GM12878 (cell line): ENCODE results near the gene CIAPIN1. TPM values are rescaled to one million over a fixed set of nuclear protein-coding genes. Genes with fewer than 3 reads are reported as not detected.

Experiments
- ATAC-seq: fragments of 200-7000 bp; cut with Tn5 transposase; 3 replicates; pipeline ENCODE4 v1.9.1; 2020; ENCODE audit warnings: mild to moderate bottlenecking, moderate library complexity
- BruUV-seq: library from RNA; stranded (reverse); fragments of 400-500 nt; replicated peaks from 2 replicates; lab custom pipeline; 2021; lab: Mats Ljungman, UMichigan
- CTCF ChIA-PET: fragments of 300-600 bp; sonication (Branson Sonifier 250); formaldehyde crosslinking; extraction: SDS; loops from one replicate; lab custom pipeline; 2021; ENCODE audit warnings: inconsistent platforms; lab: Yijun Ruan, JAX
- POLR2A ChIA-PET: fragments of 350-600 bp; formaldehyde crosslinking; extraction: SDS; loops from one replicate; lab custom pipeline; 2021; ENCODE audit warnings: inconsistent platforms; lab: Charles Lee
- RAD21 ChIA-PET: fragments of 300-600 bp; sonication (Branson Sonifier 250); formaldehyde crosslinking; loops from one replicate; lab custom pipeline; 2023; ENCODE audit warnings: antibody characterized with exemption; ENCODE audit not compliant: unreplicated experiment; lab: Charles Lee
- SMC1A ChIA-PET: fragments of 300-600 bp; sonication (Branson Sonifier 250); formaldehyde crosslinking; loops from one replicate; lab custom pipeline; 2023; ENCODE audit not compliant: unreplicated experiment, uncharacterized antibody; lab: Charles Lee
- DNase-seq: peaks from one replicate; pipeline ENCODE4 v3.0.0-alpha.2; 2011; ENCODE audit warnings: low read depth, low spot score
- FAIRE-seq: peaks from 3 replicates; lab custom pipeline; 2011; peaks lifted over from hg19 to GRCh38; lab: Jason Lieb, UNC
- H2AFZ ChIP-seq: 2 replicates; pipeline ENCODE4 v1.6.0; 2011; ENCODE audit warnings: low read depth, low read length, control low read depth; ENCODE audit not compliant: control insufficient read depth
- H3K27ac ChIP-seq: 2 replicates; pipeline ENCODE4 v1.5.1; 2011; ENCODE audit warnings: control low read depth; ENCODE audit not compliant: control insufficient read depth, insufficient read depth
- H3K27me3 ChIP-seq, 2 experiments: replicated peaks in 1 of 2; 2 replicates each; pipeline versions ENCODE4 v1.6.0 to v1.6.1; 2011; ENCODE audit warnings: low read length in 1 of 2; ENCODE audit not compliant: control insufficient read depth in 2 of 2, insufficient read depth in 2 of 2
- H3K36me3 ChIP-seq, 2 experiments: 2 replicates each; pipeline ENCODE4 v1.5.1; 2011; ENCODE audit warnings: low read length in 1 of 2; ENCODE audit not compliant: control insufficient read depth in 2 of 2, insufficient read depth in 2 of 2
- H3K4me1 ChIP-seq: 2 replicates; pipeline ENCODE4 v1.6.1; 2011; ENCODE audit warnings: mild to moderate bottlenecking, low read length, moderate library complexity, mixed read lengths; ENCODE audit not compliant: control insufficient read depth, insufficient read depth
- H3K4me2 ChIP-seq: 2 replicates; pipeline ENCODE4 v1.6.0; 2011; ENCODE audit warnings: control low read depth; ENCODE audit not compliant: control insufficient read depth, insufficient read depth
- H3K4me3 ChIP-seq: fragments of 200-600 bp; sonication (generic); 2 replicates; pipeline ENCODE4 v1.5.1; 2016
- H3K79me2 ChIP-seq: 2 replicates; pipeline ENCODE4 v1.6.0; 2011; ENCODE audit warnings: low read length; ENCODE audit not compliant: control insufficient read depth, insufficient read depth
- H3K9ac ChIP-seq: 2 replicates; pipeline ENCODE4 v1.8.0; 2011; ENCODE audit warnings: low read length, control low read depth, mixed read lengths; ENCODE audit not compliant: control insufficient read depth, insufficient read depth
- H3K9me3 ChIP-seq: replicated peaks from 3 replicates; pipeline ENCODE4 v1.5.1; 2011; ENCODE audit warnings: mild to moderate bottlenecking, low read length; ENCODE audit not compliant: control insufficient read depth, insufficient read depth
- H4K20me1 ChIP-seq: 2 replicates; pipeline ENCODE4 v1.6.0; 2011; ENCODE audit not compliant: control insufficient read depth, insufficient read depth
- ATF7 ChIP-seq: fragments of 450-650 bp; IDR thresholded peaks from 2 replicates; pipeline ENCODE4 v1.6.1; 2016; ENCODE audit warnings: low read depth, mild to moderate bottlenecking
- DPF2 ChIP-seq: fragments of 450-650 bp; IDR thresholded peaks from 2 replicates; pipeline ENCODE4 v1.6.1; 2017; ENCODE audit warnings: mild to moderate bottlenecking
- ESRRA ChIP-seq: IDR thresholded peaks from 2 replicates; pipeline ENCODE4 v1.6.1; 2012; ENCODE audit warnings: mild to moderate bottlenecking, low read length, improper control_type of control experiment
- HDAC2 ChIP-seq: fragments of 200-600 bp; sonication (generic); IDR thresholded peaks from 2 replicates; pipeline ENCODE4 v1.6.1; 2017
- IRF4 ChIP-seq: IDR thresholded peaks from 2 replicates; pipeline ENCODE4 v1.6.1; 2011; ENCODE audit warnings: low read depth, low read length
- KDM1A ChIP-seq: fragments of 200-600 bp; sonication (generic); IDR thresholded peaks from 2 replicates; pipeline ENCODE4 v1.6.1; 2016; ENCODE audit warnings: borderline replicate concordance
- MTA2 ChIP-seq: fragments of 450-650 bp; IDR thresholded peaks from 2 replicates; pipeline ENCODE4 v1.6.1; 2016; ENCODE audit warnings: low read depth, mild to moderate bottlenecking, moderate library complexity
- NR2C1 ChIP-seq: fragments of 450-650 bp; IDR thresholded peaks from 2 replicates; pipeline ENCODE4 v1.6.1; 2017; ENCODE audit warnings: antibody characterized with exemption, mild to moderate bottlenecking, moderate library complexity
- PAX8 ChIP-seq: fragments of 450-650 bp; IDR thresholded peaks from 2 replicates; pipeline ENCODE4 v1.6.1; 2017; ENCODE audit warnings: mild to moderate bottlenecking, moderate library complexity
- RELA ChIP-seq: fragments of 450-650 bp; IDR thresholded peaks from 2 replicates; pipeline ENCODE4 v1.8.0; 2014; ENCODE audit warnings: borderline replicate concordance; ENCODE audit not compliant: partially characterized antibody
- SMARCA5 ChIP-seq: fragments of 450-650 bp; IDR thresholded peaks from 2 replicates; pipeline ENCODE4 v1.6.1; 2017; ENCODE audit warnings: mild to moderate bottlenecking
- SP1 ChIP-seq: IDR thresholded peaks from one replicate; pipeline ENCODE4 v1.6.1; 2011; ENCODE audit warnings: low read depth, low read length
- SPI1 ChIP-seq: IDR thresholded peaks from 2 replicates; pipeline ENCODE4 v1.6.1; 2011; ENCODE audit warnings: low read depth, mild to moderate bottlenecking, low read length, moderate library complexity, borderline replicate concordance; ENCODE audit not compliant: insufficient read depth
- STAT1 ChIP-seq: fragments of 450-650 bp; conservative IDR thresholded peaks from 2 replicates; pipeline ENCODE4 v1.6.1; 2014; ENCODE audit warnings: antibody characterized with exemption, mild to moderate bottlenecking
- ZNF274 ChIP-seq: IDR thresholded peaks from one replicate; pipeline ENCODE4 v1.8.0; 2011; ENCODE audit not compliant: insufficient read length, insufficient read depth
- ZNF622 ChIP-seq: fragments of 450-650 bp; IDR thresholded peaks from 2 replicates; pipeline ENCODE4 v1.6.1; 2017; ENCODE audit warnings: mild to moderate bottlenecking, inconsistent platforms
- WGBS: methylation state at CpG from one replicate; pipeline ENCODE4 v1.1.6; 2016; ENCODE audit warnings: low lambda C conversion rate; ENCODE audit not compliant: insufficient replicate concordance, insufficient coverage; ENCODE audit errors: missing lambda C conversion rate; 5-methylcytosine and 5-hydroxymethylcytosine counted together
- in situ Hi-C: fragments of 300-500 bp; cut with MboI; formaldehyde crosslinking; loops from 9 replicates; pipeline ENCODE4 v1.14.3; 2018; ENCODE audit warnings: mixed read lengths
- intact Hi-C: fragments of 100-400 bp; cut with micrococcal nuclease; formaldehyde crosslinking; loops from one replicate; pipeline ENCODE4 v1.14.2; 2022; ENCODE audit not compliant: unreplicated experiment
- polyA plus RNA-seq, 11 experiments: library from polyadenylated mRNA; depleted of rRNA in 4 of 11; unstranded in 6 of 11; stranded (reverse) in 5 of 11; fragments of >200 nt; fragmentation: Nextera tagmentation in 4 of 11; fragmentation: Illumina TruSeq in 1 of 11; extraction: Ambion mirVana in 4 of 11; extraction: Trizol in 1 of 11; gene quantifications; 1 replicate in 1 of 11; 2 replicates in 10 of 11; pipeline versions ENCODE4 v1.2.1 to v1.2.3, GENCODE V29; 2011 to 2016; ENCODE audit warnings: inconsistent platforms in 2 of 11, missing spikeins in 2 of 11, low read depth in 1 of 11
- total RNA-seq, 4 experiments: library from RNA; depleted of rRNA in 3 of 4; stranded (reverse); fragments of >200 nt in 3 of 4; fragmentation: Illumina TruSeq in 1 of 4; extraction: Trizol in 1 of 4; gene quantifications; 2 replicates each; pipeline versions ENCODE4 v1.2.1 to v1.2.3, GENCODE V29; 2013 to 2021
- TF ChIP-seq, protein P1 (sequence below): IDR thresholded peaks from 2 replicates; pipeline ENCODE4 v1.6.1; 2011; ENCODE audit warnings: borderline replicate concordance, low read depth, mild to moderate bottlenecking, moderate library complexity, low read length; ENCODE audit not compliant: insufficient read depth, poor library complexity, severe bottlenecking
- TF ChIP-seq, protein P2 (sequence below): fragments of 450-650 bp; IDR thresholded peaks from 2 replicates; pipeline ENCODE4 v1.6.1; 2016; ENCODE audit warnings: mild to moderate bottlenecking, moderate library complexity, borderline replicate concordance
- TF ChIP-seq, protein P3 (sequence below): fragments of 150-350 bp; IDR thresholded peaks from 2 replicates; pipeline ENCODE4 v1.6.1; 2014; ENCODE audit warnings: mild to moderate bottlenecking, low read depth, low read length

The CIAPIN1 gene
- total and polyA plus RNA-seq, 10 of the 15 experiments (the other 5 are each of a cell fraction or from before 2014, with no cell fraction given) = 46.2 to 150 (median 54.3) TPM

DNA sequence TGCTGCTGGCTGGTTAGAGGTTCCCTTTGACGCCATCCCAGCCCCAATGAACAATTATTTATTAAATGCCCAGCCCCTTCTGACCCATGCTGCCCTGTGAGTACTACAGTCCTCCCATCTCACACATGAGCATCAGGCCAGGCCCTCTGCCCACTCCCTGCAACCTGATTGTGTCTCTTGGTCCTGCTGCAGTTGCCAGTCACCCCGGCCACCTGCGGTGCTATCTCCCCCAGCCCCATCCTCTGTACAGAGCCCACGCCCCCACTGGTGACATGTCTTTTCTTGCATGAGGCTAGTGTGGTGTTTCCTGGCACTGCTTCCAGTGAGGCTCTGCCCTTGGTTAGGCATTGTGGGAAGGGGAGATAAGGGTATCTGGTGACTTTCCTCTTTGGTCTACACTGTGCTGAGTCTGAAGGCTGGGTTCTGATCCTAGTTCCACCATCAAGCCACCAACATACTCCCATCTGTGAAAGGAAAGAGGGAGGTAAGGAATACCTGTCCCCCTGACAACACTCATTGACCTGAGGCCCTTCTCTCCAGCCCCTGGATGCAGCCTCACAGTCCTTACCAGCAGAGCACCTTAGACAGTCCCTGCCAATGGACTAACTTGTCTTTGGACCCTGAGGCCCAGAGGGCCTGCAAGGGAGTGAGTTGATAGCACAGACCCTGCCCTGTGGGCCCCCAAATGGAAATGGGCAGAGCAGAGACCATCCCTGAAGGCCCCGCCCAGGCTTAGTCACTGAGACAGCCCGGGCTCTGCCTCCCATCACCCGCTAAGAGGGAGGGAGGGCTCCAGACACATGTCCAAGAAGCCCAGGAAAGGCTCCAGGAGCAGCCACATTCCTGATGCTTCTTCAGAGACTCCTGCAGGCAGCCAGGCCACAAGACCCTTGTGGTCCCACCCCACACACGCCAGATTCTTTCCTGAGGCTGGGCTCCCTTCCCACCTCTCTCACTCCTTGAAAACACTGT lies 63.6 kb downstream of the CIAPIN1 start:
- intact Hi-C loops = no loop called here
- no peak overlapping the region for H3K27ac ChIP-seq
- peaks cover 61% of the 10 kb centered on the region for H3K4me1 ChIP-seq
- H3K79me2 ChIP-seq = no peaks in the 10 kb centered on the region
- no peak for FAIRE-seq
- H3K9ac ChIP-seq = no peak overlapping the region
- H2AFZ ChIP-seq = no peak overlapping the region
- CTCF ChIA-PET = interaction anchor here (0.6 kb wide), 1 partner anchor 34 kb away, joined by 3 read pairs; no protein-coding TSS in a partner anchor
- TSS peak; percentile 55 for BruUV-seq
- DNase-seq = no peak
- RAD21 ChIA-PET = interaction anchor here (0.9 to 1.1 kb wide), 2 partner anchors 28 to 83 kb away, joined by 3 to 4 read pairs; no protein-coding TSS in a partner anchor
- no peak for ATAC-seq
- H4K20me1 ChIP-seq = no peaks in the 10 kb centered on the region
- H3K36me3 ChIP-seq = no peaks in the 10 kb centered on the region
- H3K4me3 ChIP-seq = no peak overlapping the region
- H3K4me2 ChIP-seq = no peak overlapping the region
- H3K9me3 ChIP-seq = no peaks in the 10 kb centered on the region
- POLR2A ChIA-PET = no interaction called here
- in situ Hi-C loops = no loop called here
- 63% methylated on average over 8 of the region's 8 CpGs for WGBS
- SMC1A ChIA-PET = no interaction called here
- H3K27me3 ChIP-seq = no peaks in the 10 kb centered on the region
- TF ChIP-seq KDM1A (no peak), DPF2 (no peak), ZNF274 (no peak), ESRRA (no peak), PAX8 (no peak), RELA (no peak), SP1 (no peak), IRF4 (no peak), STAT1 (no peak), MTA2 (no peak), NR2C1 (no peak), SMARCA5 (no peak), ZNF622 (no peak), ATF7 (no peak), HDAC2 (no peak), SPI1 (no peak)
- TF ChIP-seq, protein P1, sequence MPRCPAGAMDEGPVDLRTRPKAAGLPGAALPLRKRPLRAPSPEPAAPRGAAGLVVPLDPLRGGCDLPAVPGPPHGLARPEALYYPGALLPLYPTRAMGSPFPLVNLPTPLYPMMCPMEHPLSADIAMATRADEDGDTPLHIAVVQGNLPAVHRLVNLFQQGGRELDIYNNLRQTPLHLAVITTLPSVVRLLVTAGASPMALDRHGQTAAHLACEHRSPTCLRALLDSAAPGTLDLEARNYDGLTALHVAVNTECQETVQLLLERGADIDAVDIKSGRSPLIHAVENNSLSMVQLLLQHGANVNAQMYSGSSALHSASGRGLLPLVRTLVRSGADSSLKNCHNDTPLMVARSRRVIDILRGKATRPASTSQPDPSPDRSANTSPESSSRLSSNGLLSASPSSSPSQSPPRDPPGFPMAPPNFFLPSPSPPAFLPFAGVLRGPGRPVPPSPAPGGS = no peak
- TF ChIP-seq, protein P2, sequence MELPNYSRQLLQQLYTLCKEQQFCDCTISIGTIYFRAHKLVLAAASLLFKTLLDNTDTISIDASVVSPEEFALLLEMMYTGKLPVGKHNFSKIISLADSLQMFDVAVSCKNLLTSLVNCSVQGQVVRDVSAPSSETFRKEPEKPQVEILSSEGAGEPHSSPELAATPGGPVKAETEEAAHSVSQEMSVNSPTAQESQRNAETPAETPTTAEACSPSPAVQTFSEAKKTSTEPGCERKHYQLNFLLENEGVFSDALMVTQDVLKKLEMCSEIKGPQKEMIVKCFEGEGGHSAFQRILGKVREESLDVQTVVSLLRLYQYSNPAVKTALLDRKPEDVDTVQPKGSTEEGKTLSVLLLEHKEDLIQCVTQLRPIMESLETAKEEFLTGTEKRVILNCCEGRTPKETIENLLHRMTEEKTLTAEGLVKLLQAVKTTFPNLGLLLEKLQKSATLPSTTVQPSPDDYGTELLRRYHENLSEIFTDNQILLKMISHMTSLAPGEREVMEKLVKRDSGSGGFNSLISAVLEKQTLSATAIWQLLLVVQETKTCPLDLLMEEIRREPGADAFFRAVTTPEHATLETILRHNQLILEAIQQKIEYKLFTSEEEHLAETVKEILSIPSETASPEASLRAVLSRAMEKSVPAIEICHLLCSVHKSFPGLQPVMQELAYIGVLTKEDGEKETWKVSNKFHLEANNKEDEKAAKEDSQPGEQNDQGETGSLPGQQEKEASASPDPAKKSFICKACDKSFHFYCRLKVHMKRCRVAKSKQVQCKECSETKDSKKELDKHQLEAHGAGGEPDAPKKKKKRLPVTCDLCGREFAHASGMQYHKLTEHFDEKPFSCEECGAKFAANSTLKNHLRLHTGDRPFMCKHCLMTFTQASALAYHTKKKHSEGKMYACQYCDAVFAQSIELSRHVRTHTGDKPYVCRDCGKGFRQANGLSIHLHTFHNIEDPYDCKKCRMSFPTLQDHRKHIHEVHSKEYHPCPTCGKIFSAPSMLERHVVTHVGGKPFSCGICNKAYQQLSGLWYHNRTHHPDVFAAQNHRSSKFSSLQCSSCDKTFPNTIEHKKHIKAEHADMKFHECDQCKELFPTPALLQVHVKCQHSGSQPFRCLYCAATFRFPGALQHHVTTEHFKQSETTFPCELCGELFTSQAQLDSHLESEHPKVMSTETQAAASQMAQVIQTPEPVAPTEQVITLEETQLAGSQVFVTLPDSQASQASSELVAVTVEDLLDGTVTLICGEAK = no peak
- TF ChIP-seq, protein P3, sequence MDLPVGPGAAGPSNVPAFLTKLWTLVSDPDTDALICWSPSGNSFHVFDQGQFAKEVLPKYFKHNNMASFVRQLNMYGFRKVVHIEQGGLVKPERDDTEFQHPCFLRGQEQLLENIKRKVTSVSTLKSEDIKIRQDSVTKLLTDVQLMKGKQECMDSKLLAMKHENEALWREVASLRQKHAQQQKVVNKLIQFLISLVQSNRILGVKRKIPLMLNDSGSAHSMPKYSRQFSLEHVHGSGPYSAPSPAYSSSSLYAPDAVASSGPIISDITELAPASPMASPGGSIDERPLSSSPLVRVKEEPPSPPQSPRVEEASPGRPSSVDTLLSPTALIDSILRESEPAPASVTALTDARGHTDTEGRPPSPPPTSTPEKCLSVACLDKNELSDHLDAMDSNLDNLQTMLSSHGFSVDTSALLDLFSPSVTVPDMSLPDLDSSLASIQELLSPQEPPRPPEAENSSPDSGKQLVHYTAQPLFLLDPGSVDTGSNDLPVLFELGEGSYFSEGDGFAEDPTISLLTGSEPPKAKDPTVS = no peak
